HG02981 (cell line): ENCODE measurements around the gene MEGF6.

Experiments used
- ATAC-seq: cut with Tn5 transposase; IDR thresholded peaks from one replicate; pipeline ENCODE4 v1.9.1; 2021; ENCODE audit warnings: mild to moderate bottlenecking, moderate library complexity; ENCODE audit not compliant: unreplicated experiment

MEGF6 gene

GRCh38 chr1:3463891-3464648 is 147.2 kb downstream of the MEGF6 start:
- ATAC-seq, result no peak

DNA sequence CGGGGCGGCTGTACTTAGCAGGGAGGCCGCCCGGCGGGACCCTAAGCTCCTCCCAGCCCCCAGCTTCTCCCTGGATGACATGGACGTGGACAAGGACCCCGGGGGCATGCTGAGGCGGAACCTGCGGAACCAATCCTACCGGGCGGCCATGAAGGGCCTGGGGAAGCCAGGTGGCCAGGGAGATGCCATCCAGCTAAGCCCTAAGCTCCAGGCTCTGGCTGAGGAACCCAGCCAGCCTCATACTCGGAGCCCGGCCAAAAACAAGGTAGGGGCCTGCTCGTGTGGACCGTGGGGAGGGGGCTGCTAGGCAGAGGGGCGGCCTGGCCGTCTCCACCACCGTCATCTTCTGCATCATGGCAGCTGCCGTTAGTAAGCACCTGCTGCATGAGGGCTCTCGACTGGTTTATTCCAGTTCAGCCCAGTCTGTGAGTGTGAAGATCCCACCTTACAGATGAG is 147.9 kb downstream of the MEGF6 start:
- ATAC-seq, result no peak

GRCh38 chr1:3463013-3463385 is 148.3 kb downstream of the MEGF6 start:
- no peak for ATAC-seq

- no peak for ATAC-seq
These were observed 148.8 kb downstream of the MEGF6 start for GRCh38 chr1:3462356-3463012.

DNA sequence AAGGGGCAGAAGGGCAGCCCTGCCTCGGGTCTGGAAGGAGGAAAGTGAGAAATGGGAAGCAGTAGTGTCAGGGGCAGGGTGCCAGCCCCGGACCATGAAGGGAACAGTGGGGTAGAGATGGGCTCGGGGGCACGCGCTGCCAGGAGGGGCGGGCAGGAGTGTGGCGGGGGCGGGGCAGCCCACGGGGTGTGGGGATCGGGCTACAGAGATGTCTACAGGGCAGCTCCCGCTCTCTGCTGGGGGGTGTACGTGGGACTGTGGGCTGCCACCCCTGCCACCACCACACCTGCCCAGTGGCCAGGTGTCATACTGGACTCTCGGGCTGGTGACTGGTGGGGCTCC is 149.4 kb downstream of the MEGF6 start:
- no peak for ATAC-seq

DNA sequence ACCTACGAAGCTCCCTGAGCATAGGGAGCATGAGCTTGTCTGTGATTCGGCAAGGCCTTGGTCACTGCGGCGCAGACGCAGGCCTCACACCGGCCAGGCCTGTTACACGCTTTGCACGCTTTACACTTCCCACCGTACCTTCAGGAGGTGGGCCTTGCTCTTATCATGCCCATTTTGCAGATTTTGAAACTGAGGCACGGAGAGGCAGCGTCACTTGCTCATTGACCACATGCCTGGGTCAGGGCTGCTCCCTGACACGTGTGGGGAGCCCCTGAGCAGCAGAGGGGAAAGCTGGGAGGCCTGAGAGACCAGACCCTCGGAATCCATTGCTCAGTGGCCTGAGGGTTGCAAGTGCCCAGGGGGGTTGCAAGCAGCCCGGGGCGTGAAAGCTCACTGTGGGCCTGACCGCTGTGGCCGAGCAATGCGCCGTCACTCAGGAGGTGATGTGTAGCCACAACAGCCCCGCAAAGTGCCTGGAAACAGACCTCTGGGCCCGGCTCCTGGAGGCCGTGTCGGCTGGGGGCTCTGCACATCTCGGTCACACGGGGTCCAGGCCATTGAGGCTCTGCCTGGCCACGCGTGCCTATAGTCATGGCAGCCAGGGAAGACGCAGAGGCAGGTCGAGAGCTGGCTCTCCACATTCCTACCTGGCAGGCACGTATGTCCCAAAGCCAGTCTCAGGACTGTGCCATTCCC is 149.9 kb downstream of the MEGF6 start:
- no peak for ATAC-seq

DNA sequence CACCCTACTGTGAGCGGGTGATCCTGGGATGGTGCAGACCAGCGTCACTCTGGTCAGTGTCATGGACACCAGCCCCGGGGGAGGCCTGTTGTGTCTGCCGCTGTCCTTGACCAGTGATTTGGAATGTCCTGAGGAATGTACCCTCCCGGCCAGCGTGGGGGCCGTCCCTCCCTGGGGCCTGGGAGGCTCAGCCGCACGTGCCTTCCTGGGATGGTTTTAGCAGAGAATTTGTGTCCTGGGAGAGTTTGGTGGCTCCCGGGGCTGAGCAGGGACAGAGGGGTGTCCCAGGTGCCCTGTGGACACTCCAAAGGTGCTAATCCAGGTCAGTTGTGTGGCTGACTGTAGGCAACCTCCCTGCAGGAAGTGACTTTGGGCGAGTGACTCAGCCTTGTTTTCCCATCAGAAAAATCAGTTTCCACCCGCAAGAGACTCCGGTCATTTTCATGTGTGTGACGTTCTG is 150.6 kb downstream of the MEGF6 start:
- ATAC-seq, result no peak

GRCh38 chr1:3459940-3460671 is 151.2 kb downstream of the MEGF6 start:
- no peak for ATAC-seq

DNA sequence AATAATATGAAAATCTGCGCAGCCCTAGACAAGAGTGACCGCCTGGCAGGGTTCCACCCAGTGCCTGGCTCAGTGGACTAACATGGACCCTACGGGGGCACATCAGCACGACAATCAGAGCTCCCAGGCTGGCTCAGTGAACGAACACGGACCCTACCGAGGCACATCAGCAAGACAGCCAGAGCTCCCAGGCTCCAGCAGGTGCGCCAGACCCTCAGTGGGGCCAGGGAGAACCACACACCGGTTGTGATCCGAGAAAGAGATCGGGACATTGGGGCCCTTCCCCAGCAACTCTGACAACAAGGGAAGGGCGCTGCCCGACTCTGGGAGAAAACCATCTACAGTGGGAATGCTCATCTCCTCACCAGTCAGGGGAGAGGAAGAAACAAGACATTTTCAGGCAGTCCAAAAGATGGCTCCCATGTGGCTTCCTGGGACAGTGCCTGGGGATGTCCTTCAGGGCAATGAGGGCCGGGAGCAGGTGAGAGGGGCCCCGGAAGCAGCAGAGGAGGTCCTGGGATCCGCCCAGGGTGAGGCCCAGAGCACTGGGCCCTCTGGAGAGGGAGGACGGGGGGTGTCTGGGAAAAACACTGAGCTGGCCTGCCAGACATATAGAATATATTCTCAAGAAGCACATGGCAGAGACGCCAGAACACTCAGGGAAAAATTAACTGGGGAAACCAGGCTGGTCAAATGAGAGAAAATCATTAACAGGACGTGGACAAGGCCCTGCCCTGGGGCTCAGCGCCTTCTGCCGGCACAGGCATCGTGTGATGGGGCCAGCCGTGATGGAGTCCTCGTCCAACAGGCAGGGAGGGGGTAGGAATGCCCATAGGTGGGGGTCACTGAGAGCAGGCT is 152.0 kb downstream of the MEGF6 start:
- no peak for ATAC-seq

DNA sequence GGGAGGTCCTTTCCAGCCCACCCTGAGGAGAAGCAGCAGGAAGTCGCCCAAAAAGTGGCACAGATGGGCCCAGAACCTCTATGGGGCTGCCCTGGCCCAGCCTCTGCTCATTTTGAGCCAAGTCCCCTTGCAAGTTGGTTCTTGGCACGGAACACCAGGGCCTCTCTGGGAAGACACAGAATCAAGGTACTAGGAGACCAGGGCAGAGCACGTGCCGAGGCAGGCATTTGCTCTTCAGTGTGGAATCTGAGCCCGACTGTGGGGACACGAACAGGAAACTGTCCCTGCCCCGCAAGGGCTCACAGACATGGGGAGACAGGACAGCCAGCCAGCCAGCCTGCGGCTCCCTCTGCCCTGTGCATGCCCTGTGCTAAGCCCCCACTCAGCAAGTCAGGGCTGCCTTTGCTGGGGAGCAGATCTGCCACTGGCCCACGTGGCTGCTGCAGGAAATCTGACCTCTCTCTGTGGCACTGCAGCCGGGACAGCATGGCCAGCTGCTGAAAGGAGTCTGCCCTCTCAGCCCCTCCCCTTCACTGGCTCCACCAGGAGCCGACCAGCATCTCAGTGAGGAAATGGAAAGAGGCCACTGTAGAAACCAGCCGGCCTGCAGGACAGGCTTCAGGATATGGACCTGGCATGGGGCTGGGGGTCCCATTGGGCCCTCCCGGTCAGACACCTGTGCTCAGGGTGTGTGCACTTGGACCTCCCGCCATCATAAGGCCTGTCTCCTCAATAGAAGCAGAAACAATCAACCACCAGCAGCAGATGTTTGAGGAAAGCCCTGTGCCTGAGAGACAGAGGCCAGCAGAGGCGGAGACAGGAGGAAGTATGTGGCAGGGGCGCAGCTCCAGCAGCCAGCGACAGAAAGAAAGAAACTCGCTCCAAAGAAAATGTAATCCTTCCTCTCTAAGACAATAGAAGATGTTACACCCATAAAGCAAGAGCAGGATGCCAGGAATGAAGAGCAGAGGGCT is 153.1 kb downstream of the MEGF6 start:
- ATAC-seq, result no peak

GRCh38 chr1:3456964-3457909 is 154.1 kb downstream of the MEGF6 start:
- no peak for ATAC-seq

- ATAC-seq, result no peak
These were observed 154.8 kb downstream of the MEGF6 start for GRCh38 chr1:3456449-3456963.

DNA sequence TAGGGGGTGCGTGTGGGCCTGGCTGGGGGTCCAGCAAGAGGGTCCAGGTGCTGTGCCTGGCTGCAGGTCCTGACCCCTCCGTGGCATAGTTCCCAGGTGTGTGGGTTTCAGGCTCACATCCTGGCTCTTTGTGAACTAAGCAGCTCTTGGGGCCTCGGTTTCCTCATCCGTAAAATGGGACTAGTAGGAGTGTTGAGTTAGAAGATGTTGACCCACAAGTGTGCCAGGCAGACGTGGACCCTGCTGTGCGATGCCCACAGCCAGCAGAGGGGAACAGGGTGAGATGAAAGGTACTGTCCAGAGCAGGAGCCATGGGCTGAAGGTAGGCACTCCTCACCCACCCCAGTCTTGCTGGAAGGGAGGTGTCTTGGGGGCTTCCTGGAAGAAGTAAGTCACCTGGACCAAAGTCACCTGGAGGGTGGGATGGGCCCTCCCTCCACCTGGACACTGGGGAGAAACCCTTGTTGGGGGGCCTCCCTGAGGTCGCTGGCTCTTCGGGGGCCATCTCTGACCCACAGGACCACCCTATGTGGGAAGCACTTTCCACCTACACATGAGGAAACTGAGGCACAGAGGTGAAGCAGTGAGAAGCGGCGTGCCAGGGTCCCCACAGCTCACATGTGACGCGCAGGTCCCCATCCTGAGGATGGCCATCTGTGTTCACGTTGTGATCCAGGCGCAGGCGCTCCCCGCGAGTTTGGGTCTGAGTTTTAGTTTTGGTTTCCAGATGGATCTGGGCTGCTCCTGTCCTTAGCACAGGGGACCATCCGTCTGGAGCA is 155.4 kb downstream of the MEGF6 start:
- no peak for ATAC-seq

GRCh38 chr1:3454811-3455618 is 156.3 kb downstream of the MEGF6 start:
- ATAC-seq, result no peak

DNA sequence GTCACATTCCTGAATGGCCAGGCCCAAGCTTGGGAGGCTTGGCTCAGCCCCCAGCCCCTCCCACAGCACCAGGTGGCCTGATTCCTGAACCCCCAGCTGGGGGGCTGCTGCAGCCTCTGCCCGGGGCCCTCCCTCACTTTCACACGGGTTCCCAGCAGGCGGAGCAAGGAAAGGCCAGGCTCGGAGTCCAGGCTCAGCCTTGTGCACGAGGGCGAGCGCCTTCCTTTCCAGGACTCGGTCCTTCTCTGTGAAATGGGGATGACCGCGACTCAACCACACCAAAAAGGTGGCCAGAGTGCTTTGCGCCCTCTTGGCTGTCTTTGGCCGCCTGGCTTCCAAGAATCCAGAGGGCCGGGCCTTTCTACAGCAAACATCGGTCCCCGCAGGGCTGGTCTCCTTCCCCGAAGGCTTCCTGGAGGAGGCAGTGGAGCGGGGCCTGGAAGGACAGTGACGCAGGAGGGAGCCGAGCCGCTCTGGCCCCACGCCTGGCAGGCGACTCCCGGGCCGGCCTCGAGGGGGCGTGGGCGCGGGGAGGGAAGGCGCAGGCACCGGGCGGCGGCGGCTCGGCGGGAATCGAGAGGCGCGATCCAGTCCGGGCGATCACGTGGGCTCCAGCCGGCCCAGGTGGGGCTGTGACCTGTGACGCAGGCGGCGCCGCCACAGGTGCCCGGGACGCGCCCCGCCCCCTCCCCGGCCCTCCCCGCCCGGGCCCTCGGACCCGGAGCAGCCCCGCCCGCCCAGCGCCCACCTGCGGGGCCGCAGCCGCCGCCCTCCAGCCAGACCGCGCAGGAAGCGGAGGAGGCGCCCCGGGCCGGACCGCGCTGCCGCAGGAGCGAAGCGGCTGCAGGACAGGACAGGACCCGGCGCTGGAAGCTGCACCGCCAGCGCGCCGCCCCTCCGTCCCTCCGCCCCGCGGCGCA is 157.2 kb downstream of the MEGF6 start, which contains the start of gene ARHGEF16:
ARHGEF16 (plus strand) TSS at position 775 of the 920 bp plus-strand sequence. CDS start 8,420 bp downstream, outside the sequence.
- no peak for ATAC-seq
